Activated T-cell treated with anti-CD3 and anti-CD28 coated beads for 4 hours (primary cell): ENCODE results near the gene P2RX7.

Experiments used
- DNase-seq: peaks from one replicate; pipeline ENCODE4 v3.0.0-alpha.2; 2020

P2RX7 gene

DNA sequence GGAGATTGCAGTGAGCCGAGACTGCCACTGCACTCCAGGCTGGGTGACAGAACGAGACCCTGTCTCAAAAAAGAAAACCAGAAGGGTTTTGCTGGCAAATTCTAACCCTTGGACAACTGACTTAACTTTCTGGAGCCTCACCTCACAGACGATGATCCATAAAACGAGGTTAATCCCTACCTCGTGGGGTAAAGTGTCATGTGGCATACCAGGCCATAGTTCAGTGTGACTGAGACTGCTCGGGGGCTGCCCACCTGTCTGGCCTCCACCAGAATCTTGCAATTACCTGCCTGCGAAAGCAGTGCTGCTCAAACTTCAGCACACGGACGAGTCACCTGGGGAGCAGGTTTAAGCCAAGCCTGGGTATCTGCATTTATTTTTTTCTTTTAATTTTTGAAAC, 104.1 kb downstream of the P2RX7 start:
- DNase-seq = no peak

DNA sequence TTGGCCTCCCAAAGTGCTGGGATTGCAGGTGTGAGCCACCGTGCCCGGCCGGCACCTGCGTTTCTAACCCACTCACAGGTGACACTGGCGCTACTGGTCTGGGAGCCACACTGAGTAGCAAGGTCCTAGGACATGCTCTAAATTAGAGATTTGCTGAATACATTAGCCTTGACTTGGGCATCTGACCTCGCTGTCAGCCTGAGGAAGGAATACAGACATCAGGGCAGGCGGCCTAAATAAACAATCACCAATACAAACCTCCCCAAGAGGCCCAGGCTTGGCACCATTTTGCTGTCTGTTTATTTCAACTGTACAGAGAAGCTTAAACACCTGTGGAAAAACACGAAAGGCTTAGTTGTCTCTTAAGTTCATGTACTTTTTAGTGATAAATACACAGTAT, 104.7 kb downstream of the P2RX7 start:
- no peak for DNase-seq
